Sigmoid colon (tissue), 7 donors: ENCODE data around the gene OR2AT4. TPM values are rescaled to one million over a fixed set of nuclear protein-coding genes. Genes with fewer than 3 reads are reported as not detected.
"Not testable (repeated sequence)": the region's sequence is repeated elsewhere in the genome, so short reads cannot be mapped to it uniquely, and the experiment has no call there.

Source experiments
- DNase-seq: peaks from one replicate; pipeline ENCODE4 v3.0.0-alpha.2; 2019
- H3K27ac ChIP-seq, 4 donors: fragments of 200-600 bp; sonication (generic); one replicate each; pipeline ENCODE4 v1.5.1; 2016 to 2019; ENCODE audit warnings: mild to moderate bottlenecking in 1 of 4
- H3K27me3 ChIP-seq, 3 donors: fragments of 200-600 bp; sonication (generic); one replicate each; pipeline ENCODE4 v1.5.1; 2019; ENCODE audit warnings: mild to moderate bottlenecking in 1 of 3
- H3K36me3 ChIP-seq, 4 donors: fragments of 200-600 bp; sonication (generic); one replicate each; pipeline ENCODE4 v1.5.1; 2016 to 2019
- H3K4me1 ChIP-seq, 4 donors: fragments of 200-600 bp; sonication (generic); one replicate each; pipeline ENCODE4 v1.5.1; 2017 to 2019
- H3K4me3 ChIP-seq, 4 donors: fragments of 200-600 bp; sonication (generic); one replicate each; pipeline ENCODE4 v1.5.1; 2017 to 2019; ENCODE audit warnings: mild to moderate bottlenecking in 2 of 4, moderate library complexity in 1 of 4
- H3K9me3 ChIP-seq, 4 donors: fragments of 200-600 bp in 3 of 4; sonication (generic) in 3 of 4; one replicate each; pipeline versions ENCODE4 v1.5.1 to v1.6.1; 2013 to 2019
- CTCF ChIP-seq, 4 experiments: fragments of 450-650 bp in 3 of 4; fragments of 200-600 bp in 1 of 4; IDR thresholded peaks; one replicate each; pipeline ENCODE4 v1.5.1; 2016 to 2019; ENCODE audit warnings: antibody characterized with exemption in 4 of 4, mild to moderate bottlenecking in 3 of 4, moderate library complexity in 2 of 4
- EP300 ChIP-seq, 4 donors: sonication (generic); formaldehyde crosslinking; IDR thresholded peaks; one replicate each; pipeline ENCODE4 v1.6.1; 2017; ENCODE audit warnings: antibody characterized with exemption in 4 of 4
- POLR2A ChIP-seq, 2 donors: fragments of 450-650 bp; IDR thresholded peaks; one replicate each; pipeline ENCODE4 v1.6.1; 2016; ENCODE audit warnings: antibody characterized with exemption in 2 of 2, mild to moderate bottlenecking in 2 of 2, moderate library complexity in 2 of 2
- POLR2AphosphoS5 ChIP-seq, 4 donors: sonication (generic); formaldehyde crosslinking; IDR thresholded peaks; one replicate each; pipeline ENCODE4 v1.6.1; 2017; ENCODE audit warnings: antibody characterized with exemption in 4 of 4
- WGBS, 2 donors: extraction: QIAGEN DNeasy Blood & Tissue Kit; methylation state at CpG; one replicate each; pipeline ENCODE4 v1.1.7; 2013; 5-methylcytosine and 5-hydroxymethylcytosine counted together
- intact Hi-C: fragments of 100-400 bp; cut with DNase I; formaldehyde crosslinking; loops from one replicate; pipeline ENCODE4 v1.15.1; 2023
- polyA plus RNA-seq, 3 donors: library from polyadenylated mRNA; stranded (reverse); fragments of 200-250 nt; gene quantifications; one replicate each; pipeline ENCODE4 v1.2.3, GENCODE V29; 2013
- total RNA-seq, 4 donors: library from RNA; depleted of rRNA; stranded (reverse); fragments of >200 nt; gene quantifications; one replicate each; pipeline ENCODE4 v1.1.0, GENCODE V29; 2016
- donor health status: healthy with polysubstance abuse.
- donor health status: Bipolar disorder and iron deficiency.
- donor health status: healthy.

The OR2AT4 gene
- total and polyA plus RNA-seq, 7 donors = not detected

- intact Hi-C loops = no loop called here
These were observed 16.4 kb upstream of the OR2AT4 start for GRCh38 chr11:75113030-75113429.

GRCh38 chr11:75112200-75112599 lies 15.5 kb upstream of the OR2AT4 start:
- no peak overlapping the region for H3K4me3 ChIP-seq
- H3K27ac ChIP-seq = no peak overlapping the region
- no peaks in the 10 kb centered on the region for H3K27me3 ChIP-seq
- no peaks in the 10 kb centered on the region for H3K36me3 ChIP-seq
- 90 to 91% methylated on average over 2 of the region's 2 CpGs for WGBS, 2 donors
- intact Hi-C loops = no loop called here
- TF ChIP-seq EP300 (IDR thresholded peaks at IDR 0.05) (no peak), POLR2A (IDR thresholded peaks at IDR 0.05) (no peak), POLR2AphosphoS5 (IDR thresholded peaks at IDR 0.05) (no peak), CTCF (IDR thresholded peaks at IDR 0.05) (no peak)
- no peak for DNase-seq
- H3K4me1 ChIP-seq = no peaks in the 10 kb centered on the region
- H3K9me3 ChIP-seq = no peaks in the 10 kb centered on the region

More at GRCh38 chr11:75113030-75113429, 16.4 kb upstream of the OR2AT4 start:
- Histone ChIP-seq H3K27ac (no peak overlapping the region), H3K36me3 (no peaks in the 10 kb centered on the region), H3K4me3 (no peak overlapping the region), H3K9me3 (no peaks in the 10 kb centered on the region), H3K27me3 (no peaks in the 10 kb centered on the region), H3K4me1 (no peaks in the 10 kb centered on the region)
- 33 to 50% methylated on average over 1 of the region's 1 CpG for WGBS, 2 donors
- no peak for TF ChIP-seq POLR2AphosphoS5 (IDR thresholded peaks at IDR 0.05)
- no peak for TF ChIP-seq EP300 (IDR thresholded peaks at IDR 0.05)
- TF ChIP-seq POLR2A (IDR thresholded peaks at IDR 0.05) = no peak
- TF ChIP-seq CTCF (IDR thresholded peaks at IDR 0.05) = no peak
- no peak for DNase-seq

- no peaks in the 10 kb centered on the region for H3K36me3 ChIP-seq
- 63 to 65% methylated on average over 4 of the region's 4 CpGs for WGBS, 2 donors
- H3K4me3 ChIP-seq = no peak overlapping the region
- no peaks in the 10 kb centered on the region for H3K4me1 ChIP-seq
- no peak overlapping the region for H3K27ac ChIP-seq
- intact Hi-C loops = no loop called here
- no peak for DNase-seq
- no peaks in the 10 kb centered on the region for H3K27me3 ChIP-seq
- H3K9me3 ChIP-seq = no peaks in the 10 kb centered on the region
- TF ChIP-seq POLR2AphosphoS5 (IDR thresholded peaks at IDR 0.05) (no peak), CTCF (IDR thresholded peaks at IDR 0.05) (no peak), POLR2A (IDR thresholded peaks at IDR 0.05) (no peak), EP300 (IDR thresholded peaks at IDR 0.05) (no peak)
These were observed 10.5 kb upstream of the OR2AT4 start for GRCh38 chr11:75107187-75107586.

GRCh38 chr11:75105967-75106681 lies 9.4 kb upstream of the OR2AT4 start:
- 77% methylated on average over 2 of the region's 2 CpGs for WGBS, 2 donors
- intact Hi-C loops = not testable (repeated sequence)

GRCh38 chr11:75105462-75105925 lies 8.8 kb upstream of the OR2AT4 start:
- H3K36me3 ChIP-seq = no peaks in the 10 kb centered on the region

More at GRCh38 chr11:75105967-75106681, 9.4 kb upstream of the OR2AT4 start:
- not testable (repeated sequence) for H3K27ac ChIP-seq, H3K9me3 ChIP-seq, H3K36me3 ChIP-seq, H3K27me3 ChIP-seq, DNase-seq, H3K4me3 ChIP-seq, H3K4me1 ChIP-seq

More at GRCh38 chr11:75105462-75105925, 8.8 kb upstream of the OR2AT4 start:
- no peak for TF ChIP-seq EP300 (IDR thresholded peaks at IDR 0.05)
- TF ChIP-seq POLR2AphosphoS5 (IDR thresholded peaks at IDR 0.05) = no peak
- no peak for TF ChIP-seq CTCF (IDR thresholded peaks at IDR 0.05)
- no peak for TF ChIP-seq POLR2A (IDR thresholded peaks at IDR 0.05)
- Histone ChIP-seq H3K27ac (no peak overlapping the region), H3K27me3 (no peaks in the 10 kb centered on the region), H3K4me3 (no peak overlapping the region), H3K9me3 (no peaks in the 10 kb centered on the region), H3K4me1 (no peaks in the 10 kb centered on the region)
- no peak for DNase-seq
- intact Hi-C loops = no loop called here
- WGBS, 2 donors = 47 to 66% methylated on average over 9 of the region's 9 CpGs
